Measurements from ENCODE around the gene UBE2K.
A peak's percentile ranks its signal among the peaks of the same experiment; 100 is the strongest.
"Not testable (repeated sequence)": the region's sequence is repeated elsewhere in the genome, so short reads cannot be mapped to it uniquely, and the experiment has no call there.

UBE2K gene, protein sequence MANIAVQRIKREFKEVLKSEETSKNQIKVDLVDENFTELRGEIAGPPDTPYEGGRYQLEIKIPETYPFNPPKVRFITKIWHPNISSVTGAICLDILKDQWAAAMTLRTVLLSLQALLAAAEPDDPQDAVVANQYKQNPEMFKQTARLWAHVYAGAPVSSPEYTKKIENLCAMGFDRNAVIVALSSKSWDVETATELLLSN

DNA sequence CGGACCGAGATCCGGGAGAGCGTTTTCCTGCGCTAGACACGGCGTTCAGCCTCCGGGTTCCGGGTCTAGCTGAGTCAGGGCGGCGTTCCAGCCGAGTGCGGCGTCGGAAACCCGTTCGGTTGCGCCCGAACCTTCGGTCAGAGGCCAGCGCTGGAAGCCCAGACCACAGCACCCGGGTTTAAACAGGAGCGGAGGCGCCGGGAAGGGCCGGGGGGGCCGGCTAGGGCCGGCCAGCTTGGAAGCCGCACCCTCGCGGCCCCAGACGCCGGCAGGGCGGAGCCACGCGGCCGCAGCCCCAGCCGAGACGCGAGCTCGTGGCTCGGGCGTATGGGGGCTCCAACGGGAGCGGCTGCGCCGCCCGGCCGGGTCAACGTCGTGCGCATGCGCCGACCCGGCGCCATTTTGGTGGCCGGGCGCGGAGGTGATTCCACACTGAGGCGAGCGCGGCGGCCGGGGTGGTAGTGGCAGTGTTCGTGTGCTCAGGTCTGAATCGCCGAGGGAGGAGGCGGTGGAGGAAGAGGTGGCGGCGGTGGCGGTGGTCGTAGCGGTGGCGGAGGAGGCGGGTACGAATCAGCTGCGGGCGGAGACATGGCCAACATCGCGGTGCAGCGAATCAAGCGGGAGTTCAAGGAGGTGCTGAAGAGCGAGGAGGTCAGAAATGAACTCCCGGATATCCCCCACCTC lies at the start of gene UBE2K:
Gene UBE2K, plus strand, starts transcription at position 397 of the 684 bp plus-strand sequence. Its CDS starts 192 bp downstream, at position 589.
- peak; percentile 76 to 83 (median 82) for DNase-seq

DNA sequence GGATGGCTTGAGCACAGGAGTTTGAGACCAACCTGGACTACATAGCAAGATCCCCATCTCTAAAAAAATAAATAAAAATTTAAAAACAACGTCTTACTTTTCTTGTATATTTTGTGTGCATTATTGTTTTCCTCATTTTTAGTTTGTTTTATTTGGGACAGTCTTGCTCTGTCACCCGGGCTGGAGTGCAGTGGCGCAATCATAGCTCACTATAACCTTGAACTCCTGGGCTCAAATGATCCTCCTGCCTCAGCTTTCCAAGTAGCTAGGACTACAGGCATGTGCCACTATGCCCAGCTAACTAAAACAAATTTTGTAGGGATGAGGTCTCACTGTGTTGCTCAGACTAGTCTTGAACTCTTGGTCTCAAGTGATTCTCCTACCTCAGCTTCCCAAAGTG lies 49.7 kb upstream of the UBE2K start:
- DNase-seq = no peak

DNA sequence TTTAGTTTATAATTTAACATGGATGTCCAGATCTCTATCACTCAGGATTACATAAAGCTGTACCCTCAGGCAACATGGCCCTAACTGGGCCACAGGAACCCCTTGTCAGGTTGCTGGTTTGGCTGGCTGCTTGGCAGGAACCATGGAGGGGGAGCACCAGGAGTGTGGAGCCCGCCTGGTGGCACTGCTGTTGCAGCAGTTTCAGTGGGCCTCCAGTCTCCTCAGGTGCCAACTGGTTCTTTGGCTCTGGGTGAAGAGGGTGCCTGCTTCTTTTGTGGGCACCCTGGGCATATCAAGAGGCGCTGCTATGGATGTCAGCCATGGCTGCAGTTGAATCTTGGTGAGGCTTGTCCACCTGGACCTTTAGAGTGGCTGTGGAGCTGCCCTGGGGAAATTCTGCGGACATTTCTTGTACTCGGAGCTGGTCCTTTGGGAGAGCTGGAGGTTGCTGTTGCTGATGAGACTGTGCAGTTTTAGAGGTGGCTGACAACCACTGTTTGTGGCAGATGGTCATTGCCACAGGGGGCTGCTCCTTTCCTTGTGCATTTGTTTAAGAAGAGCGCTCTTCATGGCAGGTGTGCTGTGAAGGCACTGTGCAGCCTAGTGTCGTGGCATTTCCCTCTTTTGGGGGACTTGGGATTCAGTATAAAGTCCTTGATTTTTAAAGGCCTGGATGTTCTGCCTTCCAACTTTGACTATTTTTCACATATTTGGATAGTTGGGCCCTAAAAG lies 48.9 kb upstream of the UBE2K start:
- DNase-seq = no peak

DNA sequence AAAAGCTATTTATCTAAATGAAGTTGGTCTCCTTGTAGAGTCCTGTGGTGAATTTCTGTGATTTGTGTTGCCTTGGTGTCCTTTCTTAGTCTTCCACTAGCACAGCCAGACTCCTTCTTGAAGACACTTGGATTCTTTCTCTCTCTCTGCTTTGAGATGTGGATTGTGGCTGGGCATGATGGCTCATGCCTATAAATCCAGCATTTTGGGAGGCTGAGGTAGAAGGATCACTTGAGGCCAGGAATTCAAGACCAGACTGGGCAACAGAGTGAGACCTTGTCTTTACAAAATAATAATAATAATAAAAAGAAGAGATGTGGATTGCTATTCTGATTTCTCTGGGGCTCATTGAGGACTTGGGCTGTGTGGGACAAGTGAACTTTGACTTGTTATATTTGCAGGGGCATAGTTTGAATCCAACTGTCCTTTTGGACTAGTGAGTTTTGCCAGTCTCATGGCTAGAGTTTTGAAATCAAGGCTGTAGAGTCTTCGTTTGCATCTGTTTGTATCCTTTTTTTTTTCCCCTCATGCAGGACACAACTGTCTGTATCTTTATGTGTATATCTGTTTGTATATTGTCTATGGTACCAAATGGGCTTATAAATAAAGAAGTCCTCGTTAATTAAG lies 48.2 kb upstream of the UBE2K start:
- DNase-seq = no peak

DNA sequence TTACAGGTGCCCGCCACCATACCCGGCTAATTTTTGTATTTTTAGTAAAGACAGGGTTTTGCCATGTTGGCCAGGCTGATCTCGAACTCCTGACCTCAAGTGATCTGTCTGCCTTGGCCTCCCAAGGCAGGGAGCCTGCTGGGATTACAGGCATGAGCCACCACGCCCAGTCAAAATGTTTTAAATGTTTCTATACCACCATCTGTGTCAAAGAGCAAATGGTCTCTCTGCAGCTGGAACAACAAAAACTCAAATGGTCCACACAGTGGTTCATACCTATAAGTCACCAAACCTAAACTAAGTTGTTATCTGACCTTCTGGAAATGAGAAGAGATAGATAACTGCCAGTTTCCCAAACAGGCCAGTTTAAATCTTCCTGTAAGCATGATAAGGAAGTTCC lies 46.4 kb upstream of the UBE2K start:
- not testable (repeated sequence) for DNase-seq

DNA sequence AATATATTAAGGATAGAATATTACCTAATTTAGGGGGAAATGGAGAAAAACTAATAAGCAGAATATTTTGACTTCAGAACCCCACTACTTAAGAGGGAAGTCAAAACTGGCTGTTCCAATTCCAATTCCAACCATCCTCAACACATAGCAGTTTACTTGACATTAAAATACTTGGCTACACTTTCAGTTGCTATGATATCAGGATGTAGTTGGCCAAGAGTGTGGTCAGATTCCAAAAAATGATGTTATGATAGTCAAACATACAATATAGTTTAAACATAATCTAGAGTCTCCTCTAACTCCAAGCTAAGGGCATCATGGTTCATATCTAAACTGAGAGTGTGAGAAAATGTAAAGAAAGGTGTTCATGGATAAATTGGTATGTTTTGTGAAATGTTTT lies 42.7 kb upstream of the UBE2K start:
- no peak for DNase-seq

DNA sequence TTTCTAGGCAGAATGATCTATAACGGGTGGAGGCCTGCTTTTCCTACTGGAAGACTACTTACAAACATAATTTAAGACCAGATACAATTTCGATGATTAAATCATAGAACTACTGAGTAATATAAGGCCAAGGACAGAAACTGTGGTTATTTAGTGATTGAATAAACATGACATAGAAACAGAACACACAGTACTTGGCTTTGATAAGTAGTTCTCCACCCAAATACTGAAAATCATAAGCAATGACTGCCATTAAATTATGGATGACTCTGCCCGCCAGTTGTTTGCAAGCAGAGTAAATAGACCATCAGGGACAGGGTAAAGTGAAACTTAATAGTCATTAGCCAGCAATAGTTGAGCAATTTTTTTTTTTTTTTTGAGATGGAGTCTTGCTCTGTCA lies 42.1 kb upstream of the UBE2K start:
- DNase-seq = no peak

DNA sequence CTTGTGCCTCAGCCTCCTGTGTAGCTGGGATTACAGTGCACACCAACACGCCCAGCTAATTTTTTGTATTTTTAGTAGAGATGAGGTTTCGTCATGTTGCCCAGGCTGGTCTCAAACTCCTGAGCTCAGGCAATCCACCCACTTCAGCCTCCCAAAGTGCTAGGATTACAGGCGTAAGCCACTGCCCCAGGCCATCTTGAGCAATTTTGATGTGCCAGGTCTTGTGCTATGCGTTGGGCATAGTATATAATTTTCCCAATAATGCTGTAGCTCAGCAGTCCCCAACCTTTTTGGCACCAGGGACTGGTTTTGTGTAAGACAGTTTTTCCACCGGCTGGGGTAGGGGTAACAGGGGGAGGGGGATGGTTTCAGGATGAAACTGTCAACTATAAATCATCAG lies 41.3 kb upstream of the UBE2K start:
- DNase-seq = not testable (repeated sequence)

DNA sequence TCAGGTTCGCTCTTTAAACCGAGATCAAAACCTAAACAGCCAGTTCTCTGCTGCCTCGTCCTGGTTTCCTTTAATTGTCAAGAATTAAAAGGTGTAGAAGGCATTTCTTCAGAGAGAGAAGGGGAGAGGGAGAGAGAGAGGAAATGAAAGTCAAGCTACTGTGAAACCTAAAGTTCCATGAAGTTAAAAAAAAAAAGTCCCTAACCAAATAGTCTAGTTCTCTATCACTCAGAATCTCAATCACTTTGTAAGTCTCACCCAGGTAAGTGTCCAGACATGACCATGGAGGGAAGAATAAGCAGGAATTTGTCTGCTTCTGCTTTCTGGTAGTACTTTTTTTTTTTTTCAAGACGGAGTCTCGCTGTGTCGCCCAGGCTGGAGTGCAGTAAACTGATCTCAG lies 40.5 kb upstream of the UBE2K start:
- DNase-seq = no peak

DNA sequence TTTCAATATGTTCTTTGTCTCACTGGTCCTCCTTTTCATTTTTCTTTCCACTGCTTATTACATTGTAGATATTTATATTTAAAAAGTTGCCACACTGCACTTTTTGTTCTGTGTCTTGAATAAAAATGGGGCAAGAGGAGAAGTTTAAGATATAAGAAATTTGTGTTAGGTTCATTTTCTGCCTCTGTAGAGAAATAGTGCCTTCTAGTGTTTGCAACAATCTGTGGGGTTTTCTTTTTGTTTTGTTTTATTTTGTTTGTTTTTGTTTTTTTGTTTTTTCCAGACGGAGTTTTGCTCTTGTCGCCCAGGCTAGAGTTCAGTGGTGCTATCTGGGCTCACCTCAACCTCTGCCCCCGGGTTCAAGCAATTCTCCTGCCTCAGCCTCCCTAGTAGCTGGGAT lies 39.2 kb upstream of the UBE2K start:
- DNase-seq = no peak

DNA sequence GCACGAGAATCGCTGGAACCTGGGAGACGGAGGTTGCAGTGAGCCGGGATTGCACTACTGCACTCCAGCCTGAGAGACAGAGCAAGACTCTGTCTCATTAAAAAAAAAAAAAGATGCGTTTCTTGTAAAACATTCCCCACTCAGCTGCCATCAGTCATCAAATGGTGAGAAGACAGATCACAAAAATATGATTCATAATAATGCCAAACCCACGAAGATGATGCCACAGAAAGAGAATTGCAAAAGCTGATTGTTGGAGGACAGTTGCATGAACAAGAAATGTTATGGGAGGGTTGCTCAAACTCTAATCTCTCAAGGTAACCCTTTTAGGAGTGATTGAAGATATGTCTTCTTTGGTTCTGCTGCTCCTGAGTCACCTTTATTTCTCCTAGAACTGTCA lies 37.9 kb upstream of the UBE2K start:
- DNase-seq = no peak

DNA sequence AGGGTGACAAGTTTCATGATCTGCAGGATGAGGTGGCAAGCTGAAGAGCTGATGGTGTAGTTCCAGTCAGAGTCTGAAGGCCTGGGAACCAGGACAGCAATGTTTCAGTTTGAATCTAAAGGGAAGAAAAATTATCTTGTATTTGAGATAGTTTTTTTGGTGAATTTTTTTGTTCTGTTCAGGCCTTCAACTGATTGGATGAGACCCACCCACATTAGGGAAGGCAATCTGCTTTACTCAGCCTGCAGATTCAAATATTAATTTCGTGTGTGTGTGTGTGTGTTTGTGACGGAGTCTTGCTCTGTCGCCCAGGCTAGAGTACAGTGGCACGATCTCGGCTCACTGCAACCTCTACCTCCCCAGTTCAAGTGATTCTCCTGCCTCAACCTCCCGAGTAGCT lies 37.2 kb upstream of the UBE2K start:
- DNase-seq = no peak

DNA sequence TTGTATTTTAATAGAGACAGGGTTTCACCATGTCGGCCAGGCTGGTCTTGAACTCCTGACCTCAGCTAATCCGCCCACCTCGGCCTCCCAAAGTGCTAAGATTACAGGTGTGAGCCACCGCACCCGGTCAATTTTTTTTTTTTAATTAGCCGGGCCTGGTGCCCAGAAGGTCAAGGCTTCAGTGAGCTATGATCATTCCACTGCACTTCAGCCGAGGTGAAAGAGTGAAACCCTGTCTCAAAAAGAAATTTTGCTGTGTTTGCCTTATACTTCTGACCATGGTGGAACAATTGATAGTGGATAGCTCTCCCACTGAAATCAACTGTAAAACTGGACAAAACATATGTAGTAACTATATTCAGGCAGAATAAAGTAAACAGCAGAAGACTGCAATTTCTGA lies 35.3 kb upstream of the UBE2K start:
- no peak for DNase-seq

DNA sequence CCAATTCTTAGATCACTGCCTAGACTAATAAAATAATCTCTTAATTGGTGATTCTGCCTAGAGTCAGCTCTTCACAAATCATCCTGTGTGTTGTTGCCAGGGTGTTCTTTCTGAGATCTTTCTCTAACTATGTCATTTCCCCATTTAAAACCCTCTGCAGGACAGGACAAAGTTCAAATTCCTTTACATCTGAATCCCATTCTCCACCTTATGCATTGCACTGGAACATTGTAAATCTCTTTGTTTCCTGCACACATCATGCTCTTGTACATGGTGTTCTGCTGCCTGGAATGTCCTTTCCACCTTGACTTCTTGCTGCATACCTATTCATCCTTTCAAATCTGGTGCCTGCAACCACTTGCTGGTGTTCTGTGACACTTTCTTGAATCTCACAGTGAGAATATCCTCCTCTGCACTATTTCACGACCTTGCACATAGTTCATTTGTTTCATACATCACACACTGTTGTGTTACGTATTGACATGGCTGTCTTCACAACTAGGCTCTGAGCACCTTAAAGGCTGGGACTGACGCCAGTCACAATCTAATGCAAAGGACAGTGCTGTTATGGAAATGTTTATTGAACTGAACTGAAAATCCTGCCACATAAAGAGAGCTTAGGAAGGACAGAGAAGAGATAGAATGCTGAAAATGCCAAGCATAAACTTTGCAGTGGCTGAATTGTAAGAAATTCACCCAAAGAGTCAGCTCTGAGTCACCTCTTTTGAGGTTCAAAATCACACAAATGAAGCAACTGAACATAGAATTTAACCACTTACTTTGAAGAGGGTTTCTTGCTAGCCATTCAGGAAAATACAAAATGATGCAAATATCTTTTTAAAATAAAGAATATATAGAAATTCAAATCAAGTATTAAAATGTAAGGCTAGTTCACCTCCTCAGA lies 32.9 kb upstream of the UBE2K start:
- no peak for DNase-seq

DNA sequence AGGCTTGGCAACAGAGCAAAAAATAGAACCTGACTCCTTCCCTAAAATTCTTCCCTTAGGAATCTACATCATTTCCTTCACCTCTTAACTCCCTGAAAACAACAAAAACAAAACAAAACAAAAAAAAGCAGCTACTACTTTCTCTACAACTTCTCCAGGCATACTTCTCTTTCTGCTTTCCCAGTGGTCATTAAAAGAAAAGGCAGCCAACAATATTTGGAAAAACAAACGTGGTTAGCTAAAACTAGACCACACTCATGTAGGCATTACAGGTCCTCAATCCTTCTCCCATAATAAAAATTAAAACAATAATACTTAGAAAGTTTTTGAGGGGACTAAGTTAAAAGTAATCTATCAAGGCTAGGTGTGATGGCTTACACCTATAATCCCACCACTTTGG lies 30.2 kb upstream of the UBE2K start:
- DNase-seq = no peak

DNA sequence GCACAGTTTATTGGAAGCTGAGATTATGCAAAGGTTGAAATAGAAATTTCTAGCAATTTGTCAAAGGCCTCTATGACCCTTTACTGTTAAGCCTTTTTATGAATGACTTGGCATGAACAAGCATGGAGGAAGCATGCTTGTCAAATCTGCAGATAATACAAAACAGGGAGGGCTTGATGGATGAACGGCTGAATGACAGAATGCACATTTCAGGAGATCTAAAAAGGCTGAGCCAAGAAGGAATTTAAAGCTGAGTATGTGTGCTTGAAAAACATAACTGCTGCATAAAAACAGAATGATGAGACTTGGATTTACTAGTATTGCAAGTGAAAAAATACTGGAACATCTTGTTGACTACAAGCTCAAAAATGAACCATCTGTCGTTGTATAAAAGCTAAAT lies 29.0 kb upstream of the UBE2K start:
- no peak for DNase-seq

DNA sequence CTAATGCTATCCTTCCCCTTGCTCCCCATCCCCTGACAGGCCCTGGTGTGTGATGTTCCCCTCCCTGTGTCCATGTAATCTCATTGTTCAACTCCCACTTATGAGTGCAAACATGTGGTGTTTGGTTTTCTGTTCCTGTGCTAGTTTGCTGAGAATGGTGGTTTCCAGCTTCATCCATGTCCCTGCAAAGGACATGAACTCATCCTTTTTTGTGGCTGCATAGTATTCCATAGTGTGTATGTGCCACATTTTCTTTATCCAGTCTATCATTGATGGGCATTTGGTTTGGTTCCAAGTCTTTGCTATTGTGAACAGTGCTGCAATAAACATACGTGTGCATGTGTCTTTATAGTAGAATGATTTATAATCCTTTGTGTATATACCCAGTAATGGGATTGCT lies 27.6 kb upstream of the UBE2K start:
- DNase-seq = not testable (repeated sequence)

DNA sequence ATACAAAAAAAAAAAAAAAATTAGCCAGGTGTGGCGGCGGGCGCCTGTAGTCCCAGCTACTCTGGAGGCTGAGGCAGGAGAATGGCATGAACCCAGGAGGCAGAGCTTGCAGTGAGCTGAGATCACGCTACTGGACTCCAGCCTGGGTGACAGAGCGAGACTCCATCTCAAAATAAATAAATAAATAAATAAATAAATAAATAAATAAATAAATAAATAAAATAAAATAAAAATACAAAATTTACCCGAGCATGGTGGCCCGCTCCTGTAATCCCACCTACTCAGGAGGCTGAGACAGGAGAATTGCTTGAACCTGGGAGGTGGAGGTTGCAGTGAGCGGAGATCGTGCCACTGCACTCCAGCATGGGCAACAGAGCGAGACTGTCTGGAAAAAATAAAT lies 22.3 kb upstream of the UBE2K start:
- not testable (repeated sequence) for DNase-seq

DNA sequence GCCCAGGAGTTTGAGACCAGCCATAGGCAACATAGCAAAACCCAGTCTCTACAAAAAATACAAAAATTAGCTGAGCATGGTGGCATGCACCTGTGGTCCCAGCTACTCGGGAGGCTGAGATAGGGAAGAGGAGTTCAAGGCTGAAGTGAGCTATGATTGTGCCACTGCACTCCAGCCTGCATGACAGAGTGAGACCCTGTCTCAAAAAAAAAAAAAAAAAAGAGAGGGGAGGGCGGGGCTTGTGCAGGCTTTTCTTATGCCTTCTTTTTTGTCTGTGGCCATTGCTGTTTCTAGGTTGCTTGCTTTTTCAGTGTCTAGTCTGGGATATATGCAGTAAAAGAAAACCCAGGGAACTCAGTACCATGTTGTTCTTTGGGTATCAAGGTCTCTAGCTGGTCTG lies 16.9 kb upstream of the UBE2K start:
- not testable (repeated sequence) for DNase-seq

DNA sequence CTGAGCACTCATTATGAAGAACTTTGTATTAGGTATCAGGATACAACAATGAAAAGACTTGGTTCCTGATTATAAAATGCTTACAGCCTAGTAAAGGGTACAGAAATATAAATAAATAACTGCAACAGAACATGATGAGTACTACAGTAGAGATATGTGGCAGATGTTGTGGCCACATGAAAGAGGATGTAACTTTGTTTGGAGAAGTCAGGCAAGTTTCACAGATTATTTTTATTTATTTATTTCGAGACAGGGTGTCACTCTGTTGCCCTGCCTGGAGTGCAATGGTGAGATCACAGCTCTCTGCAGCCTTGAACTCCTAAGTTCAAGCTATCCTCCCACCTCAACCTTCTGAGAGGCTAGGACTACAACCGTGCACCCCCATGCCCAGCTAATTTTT lies 15.8 kb upstream of the UBE2K start:
- no peak for DNase-seq

DNA sequence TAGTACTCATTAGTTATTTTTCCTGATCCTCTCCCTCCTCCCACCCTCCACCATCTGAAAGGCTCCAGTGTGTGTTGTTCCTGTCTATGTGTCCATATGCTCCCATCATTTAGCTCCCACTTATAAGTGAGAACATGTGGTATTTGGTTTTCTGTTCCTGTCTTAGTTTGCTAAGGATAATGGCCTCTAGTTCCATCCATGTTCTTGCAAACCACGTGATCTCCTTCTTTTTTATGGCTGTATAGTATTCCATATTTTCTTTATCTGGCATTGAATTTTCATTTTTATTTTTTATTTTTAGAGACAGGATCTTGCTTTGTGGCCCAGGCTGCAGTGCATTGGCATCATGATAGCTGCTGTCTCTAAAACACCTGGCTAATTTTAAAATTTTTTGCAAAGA lies 11.9 kb upstream of the UBE2K start:
- no peak for DNase-seq

DNA sequence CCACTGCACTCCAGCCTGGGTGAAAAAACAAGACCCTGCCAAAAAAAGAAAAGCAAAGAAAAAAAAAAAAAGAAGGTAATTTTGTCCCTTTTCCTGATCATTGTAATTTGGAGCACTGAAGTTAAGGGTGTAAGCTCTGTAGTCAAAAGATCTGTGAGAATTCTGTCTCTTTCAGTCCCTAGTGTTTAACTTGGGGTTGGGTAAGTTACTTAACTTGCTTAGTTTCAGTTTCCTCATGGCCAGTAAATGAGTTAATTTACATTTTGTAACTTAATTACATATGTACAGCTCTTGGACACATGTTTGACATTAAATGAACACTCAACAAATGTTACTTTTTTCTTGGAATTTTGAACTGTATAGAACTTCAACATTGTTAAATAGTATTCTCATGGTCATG lies 10.9 kb upstream of the UBE2K start:
- DNase-seq = no peak

DNA sequence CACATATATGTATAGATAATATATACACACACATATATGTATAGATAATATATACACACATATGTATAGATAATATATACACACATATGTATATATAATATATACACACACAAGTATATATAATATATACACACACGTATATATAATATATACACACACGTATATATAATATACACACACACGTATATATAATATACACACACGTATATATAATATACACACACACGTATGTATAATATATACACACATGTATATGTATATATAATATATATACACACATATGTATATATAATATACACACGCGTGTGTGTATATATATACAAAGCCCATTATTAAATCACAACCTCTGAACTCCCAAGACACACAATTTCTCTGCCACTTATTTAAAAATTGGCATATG lies 8.0 kb upstream of the UBE2K start:
- no peak for DNase-seq

Measured in activated CD4-positive, CD25-positive, alpha-beta regulatory T cell (primary cell).